Astrocyte of the cerebellum (primary cell): ENCODE measurements around the gene SIGLEC10.

ENCODE experiments used
- DNase-seq: peaks from one replicate; pipeline ENCODE4 v3.0.0-alpha.2; 2011; ENCODE audit warnings: low read depth
- H3K4me3 ChIP-seq: 2 replicates; pipeline ENCODE4 v1.5.1; 2011; ENCODE audit warnings: mild to moderate bottlenecking, low read depth, low read length, moderate library complexity
- in situ Hi-C: cut with HindIII; loops from 2 replicates; pipeline ENCODE4 v1.10.0; 2017; ENCODE audit warnings: low sequenced_read_pairs
- TF ChIP-seq, protein P1 (sequence below): IDR thresholded peaks from 2 replicates; pipeline ENCODE4 v1.5.1; 2012; ENCODE audit warnings: low read length, low read depth, moderate library complexity, mild to moderate bottlenecking; ENCODE audit errors: missing control alignments

SIGLEC10 gene

DNA sequence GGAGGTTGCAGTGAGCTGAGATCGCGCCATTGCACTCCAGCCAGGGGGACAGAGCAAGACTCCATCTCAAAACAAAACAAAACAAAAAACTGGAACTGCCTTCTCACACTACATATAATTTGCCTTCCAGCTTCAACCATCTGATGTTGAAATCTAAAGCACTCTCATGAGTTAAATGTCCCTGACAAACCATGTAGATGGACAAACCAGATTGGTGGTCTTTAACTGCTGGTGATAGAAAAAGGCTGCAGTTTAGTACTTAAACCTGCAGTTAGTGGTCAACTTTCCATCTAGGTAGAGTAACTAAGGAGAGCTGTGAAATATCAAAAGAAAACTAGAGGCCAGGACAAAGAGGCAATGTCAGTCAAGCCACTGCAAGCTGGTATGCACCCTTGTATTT, 21.3 kb downstream of the SIGLEC10 start:
- no peak for DNase-seq
- in situ Hi-C loops = no loop called here
- no peak overlapping the region for H3K4me3 ChIP-seq
- TF ChIP-seq, protein P1, sequence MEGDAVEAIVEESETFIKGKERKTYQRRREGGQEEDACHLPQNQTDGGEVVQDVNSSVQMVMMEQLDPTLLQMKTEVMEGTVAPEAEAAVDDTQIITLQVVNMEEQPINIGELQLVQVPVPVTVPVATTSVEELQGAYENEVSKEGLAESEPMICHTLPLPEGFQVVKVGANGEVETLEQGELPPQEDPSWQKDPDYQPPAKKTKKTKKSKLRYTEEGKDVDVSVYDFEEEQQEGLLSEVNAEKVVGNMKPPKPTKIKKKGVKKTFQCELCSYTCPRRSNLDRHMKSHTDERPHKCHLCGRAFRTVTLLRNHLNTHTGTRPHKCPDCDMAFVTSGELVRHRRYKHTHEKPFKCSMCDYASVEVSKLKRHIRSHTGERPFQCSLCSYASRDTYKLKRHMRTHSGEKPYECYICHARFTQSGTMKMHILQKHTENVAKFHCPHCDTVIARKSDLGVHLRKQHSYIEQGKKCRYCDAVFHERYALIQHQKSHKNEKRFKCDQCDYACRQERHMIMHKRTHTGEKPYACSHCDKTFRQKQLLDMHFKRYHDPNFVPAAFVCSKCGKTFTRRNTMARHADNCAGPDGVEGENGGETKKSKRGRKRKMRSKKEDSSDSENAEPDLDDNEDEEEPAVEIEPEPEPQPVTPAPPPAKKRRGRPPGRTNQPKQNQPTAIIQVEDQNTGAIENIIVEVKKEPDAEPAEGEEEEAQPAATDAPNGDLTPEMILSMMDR = no peak

GRCh38 chr19:51394050-51394836, 23.2 kb downstream of the SIGLEC10 start:
- H3K4me3 ChIP-seq = peak overlapping the region; percentile 43
- TF ChIP-seq, protein P1 = peak; percentile 24
- DNase-seq = peak; percentile 98
- in situ Hi-C loops = no loop called here

DNA sequence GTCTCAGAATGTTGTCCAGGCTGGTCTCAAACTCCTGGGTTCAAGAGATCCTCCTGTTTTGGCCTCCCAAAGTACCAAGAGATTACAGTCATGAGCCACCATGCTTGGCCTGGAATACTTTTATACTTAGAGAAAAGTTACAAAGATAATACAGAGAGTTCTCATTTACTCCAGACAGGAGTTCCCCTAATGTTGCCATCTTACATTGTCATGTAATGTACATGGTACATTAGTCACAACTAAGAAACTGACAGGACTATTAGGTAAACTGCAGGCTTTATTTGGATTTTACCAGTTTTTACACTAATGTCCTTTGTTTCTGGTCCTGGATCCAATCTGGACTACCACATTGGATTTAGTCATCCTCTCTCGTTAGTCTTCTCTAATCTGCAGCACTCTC, 24.7 kb downstream of the SIGLEC10 start:
- H3K4me3 ChIP-seq = no peak overlapping the region
- in situ Hi-C loops = no loop called here
- TF ChIP-seq, protein P1 = no peak
- DNase-seq = no peak

- in situ Hi-C loops = no loop called here
- no peak overlapping the region for H3K4me3 ChIP-seq
- TF ChIP-seq, protein P1 = no peak
- DNase-seq = no peak
These were observed 26.3 kb downstream of the SIGLEC10 start for GRCh38 chr19:51391073-51391611.

- in situ Hi-C loops = no loop called here
- no peak overlapping the region for H3K4me3 ChIP-seq
- TF ChIP-seq, protein P1 = no peak
- no peak for DNase-seq
These were observed 28.3 kb downstream of the SIGLEC10 start for GRCh38 chr19:51389143-51389542.

DNA sequence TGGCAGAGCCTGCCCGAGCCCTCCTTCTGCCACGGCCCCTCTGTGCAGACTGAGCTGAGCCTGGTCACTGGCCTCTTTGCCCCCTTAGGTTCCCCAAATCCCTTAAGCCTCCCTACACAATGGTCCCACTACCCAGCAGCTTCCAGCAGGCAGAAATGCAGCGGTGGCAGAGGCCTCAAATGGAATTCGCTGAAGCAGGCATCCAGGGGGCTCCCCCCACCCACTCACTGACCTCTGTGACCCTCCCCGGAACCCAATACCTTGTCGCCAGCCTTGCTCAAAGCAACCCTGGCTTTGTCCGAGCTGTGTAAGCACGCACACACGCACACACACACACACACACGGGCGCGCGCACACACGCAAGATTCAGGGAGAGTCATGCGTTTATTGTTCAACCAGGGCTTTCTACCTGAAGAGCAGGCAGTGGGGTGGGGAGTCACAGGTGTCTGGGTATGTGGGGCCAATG, 29.5 kb downstream of the SIGLEC10 start, which contains the start of gene LIM2:
LIM2 (minus strand) TSS at position 51 of the 466 bp plus-strand sequence. CDS start 531 bp downstream, outside the sequence.
- TF ChIP-seq, protein P1 = no peak
- H3K4me3 ChIP-seq = no peak within 1 kb of the TSS
- DNase-seq = no peak
- in situ Hi-C loops = no loop called here
